ENCODE data around the gene ZNF550. TPM values are rescaled to one million over a fixed set of nuclear protein-coding genes. Genes with fewer than 3 reads are reported as not detected.
"Not testable (repeated sequence)": the region's sequence is repeated elsewhere in the genome, so short reads cannot be mapped to it uniquely, and the experiment has no call there.

ZNF550 gene
- total RNA-seq, 4 donors from 2014 or later: 6.6 to 11.0 (median 8.0) TPM

- H3K9me3 ChIP-seq: peaks cover 0 to 96% (median 29%) of the 10 kb centered on the region in 4 donors
- no peaks in the 10 kb centered on the region for H3K4me1 ChIP-seq
- DNase-seq (ENCODE audit: low spot score in 2 of 2): no peak
- H3K27ac ChIP-seq: no peak overlapping the region
- no peaks in the 10 kb centered on the region for H3K27me3 ChIP-seq
- TF ChIP-seq CTCF (IDR thresholded peaks at IDR 0.05) (no peak), POLR2A (IDR thresholded peaks at IDR 0.05) (no peak), EP300 (IDR thresholded peaks at IDR 0.05) (no peak)
- no peak overlapping the region for H3K4me3 ChIP-seq
- H3K36me3 ChIP-seq: peaks cover 0 to 88% (median 11%) of the 10 kb centered on the region in 3 donors
These were observed 48.2 kb downstream of the ZNF550 start for GRCh38 chr19:57511484-57511883.

GRCh38 chr19:57506163-57506562, 53.5 kb downstream of the ZNF550 start:
- H3K9me3 ChIP-seq: peaks cover 0 to 89% (median 11%) of the 10 kb centered on the region in 4 donors
- peaks cover 0 to under 1% (median 0%) of the 10 kb centered on the region in 4 donors for H3K4me1 ChIP-seq
- H3K36me3 ChIP-seq: peaks cover 4 to 84% (median 24%) of the 10 kb centered on the region in 3 donors
- WGBS, 2 donors: 65 to 74% methylated on average over 4 of the region's 4 CpGs
- TF ChIP-seq CTCF (IDR thresholded peaks at IDR 0.05) (no peak), EP300 (IDR thresholded peaks at IDR 0.05) (no peak), POLR2A (IDR thresholded peaks at IDR 0.05) (no peak)
- H3K27ac ChIP-seq: no peak overlapping the region
- no peaks in the 10 kb centered on the region for H3K27me3 ChIP-seq
- H3K4me3 ChIP-seq: no peak overlapping the region
- DNase-seq (ENCODE audit: low spot score in 2 of 2): no peak

GRCh38 chr19:57500400-57500799, 59.3 kb downstream of the ZNF550 start:
- Histone ChIP-seq H3K9me3 (peaks cover 0 to 68% (median 8%) of the 10 kb centered on the region in 4 donors), H3K4me3 (peak overlapping the region in 1 of 4 donors; percentile 90), H3K36me3 (peaks cover under 1 to 46% (median 3%) of the 10 kb centered on the region in 3 donors)
- not testable (repeated sequence) for H3K4me1 ChIP-seq; H3K27ac ChIP-seq; DNase-seq (ENCODE audit: low spot score in 2 of 2); H3K27me3 ChIP-seq
- 0 to 9% methylated on average over 2 of the region's 4 CpGs for WGBS, 2 donors

GRCh38 chr19:57499680-57500395, 59.8 kb downstream of the ZNF550 start, which contains the start of gene ZNF773:
Gene ZNF773 (plus strand): TSS chr19:57499938. CDS start chr19:57500081, 143 bp downstream.
- Histone ChIP-seq H3K27ac (peak within 1 kb of the TSS in 3 of 4 donors; percentile 76 to 85 (median 78)), H3K9me3 (peaks cover 0 to 72% (median 8%) of the 10 kb centered on the region in 4 donors), H3K4me3 (peak within 1 kb of the TSS; percentile 42 to 90 (median 54)), H3K36me3 (peaks cover 0 to 46% (median 0%) of the 10 kb centered on the region in 3 donors)
- not testable (repeated sequence) for H3K4me1 ChIP-seq, H3K27me3 ChIP-seq
- TF ChIP-seq EP300 (IDR thresholded peaks at IDR 0.05) (peak in 1 of 2 donors; percentile 75), POLR2A (IDR thresholded peaks at IDR 0.05) (peak in 1 of 2 donors; percentile 48)
- WGBS, 2 donors: 1% methylated on average over 31 to 55 of the region's 69 CpGs
- peak; percentile 83 to 88 for DNase-seq (ENCODE audit: low spot score in 2 of 2)

- not testable (repeated sequence) for H3K27ac ChIP-seq; H3K4me3 ChIP-seq; H3K4me1 ChIP-seq; DNase-seq (ENCODE audit: low spot score in 2 of 2); H3K27me3 ChIP-seq
- Histone ChIP-seq H3K36me3 (peaks cover 0 to 46% (median 0%) of the 10 kb centered on the region in 3 donors), H3K9me3 (peaks cover 0 to 75% (median 10%) of the 10 kb centered on the region in 4 donors)
These were observed 60.4 kb downstream of the ZNF550 start for GRCh38 chr19:57499332-57499679.

GRCh38 chr19:57488299-57488644, 71.4 kb downstream of the ZNF550 start:
- 0 to 17% methylated on average over 1 of the region's 1 CpG for WGBS, 2 donors
- Histone ChIP-seq H3K4me3 (peak overlapping the region in 1 of 4 donors; percentile 78), H3K9me3 (peaks cover 0 to 27% (median 0%) of the 10 kb centered on the region in 4 donors), H3K36me3 (peaks cover 7 to 38% (median 13%) of the 10 kb centered on the region in 3 donors)
- not testable (repeated sequence) for H3K27me3 ChIP-seq; H3K27ac ChIP-seq; DNase-seq (ENCODE audit: low spot score in 2 of 2); H3K4me1 ChIP-seq

GRCh38 chr19:57487477-57488298, 72.0 kb downstream of the ZNF550 start, which contains the start of gene ZNF419:
Gene ZNF419 (plus strand): TSS chr19:57487750. CDS start chr19:57487951, 201 bp downstream.
- Histone ChIP-seq H3K9me3 (peaks cover 0 to 22% (median 0%) of the 10 kb centered on the region in 4 donors), H3K36me3 (peaks cover 4 to 32% (median 11%) of the 10 kb centered on the region in 3 donors), H3K27ac (peak within 1 kb of the TSS in 3 of 4 donors; percentile 61 to 85 (median 77)), H3K4me3 (peak within 1 kb of the TSS; percentile 63 to 92 (median 76))
- DNase-seq (ENCODE audit: low spot score in 2 of 2): peak; percentile 78 to 88
- WGBS, 2 donors: 1 to 2% methylated on average over 37 to 45 of the region's 69 CpGs
- H3K4me1 ChIP-seq, H3K27me3 ChIP-seq: not testable (repeated sequence)
- TF ChIP-seq CTCF (IDR thresholded peaks at IDR 0.05) (peak in 1 of 5 experiments; percentile 21), EP300 (IDR thresholded peaks at IDR 0.05) (peak; percentile 47 to 67)
